Measurements from ENCODE around the gene BEND6.

Gene BEND6

GRCh38 chr6:56954403-56955170, at the start of gene BEND6:
Gene BEND6, plus strand, starts transcription at chr6:56955107. Its CDS starts 26,704 bp downstream, at chr6:56981811.
- peak; percentile 65 for DNase-seq (ENCODE audit: low read depth)
- H3K4me3 ChIP-seq (ENCODE audit: low read depth, low read length) = peak within 1 kb of the TSS; percentile 85

DNA sequence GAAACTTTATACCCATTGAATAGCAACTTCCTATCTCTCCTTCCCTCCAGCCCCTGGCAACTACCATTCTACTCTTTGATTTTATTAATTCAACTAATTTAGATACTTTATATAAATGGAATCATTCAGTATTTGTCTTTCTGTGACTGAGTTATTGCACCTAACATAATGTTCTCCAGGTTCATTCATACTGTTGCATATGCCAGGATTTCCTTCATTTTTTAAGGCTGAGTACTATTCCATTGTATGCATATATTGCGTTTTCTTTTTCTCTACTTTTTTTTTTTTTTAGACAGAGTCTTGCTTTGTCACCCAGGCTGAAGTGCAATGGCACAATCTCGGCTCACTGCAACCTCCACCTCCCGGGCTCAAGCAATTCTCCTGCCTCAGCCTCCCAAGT, 49.5 kb upstream of the BEND6 start:
- DNase-seq (ENCODE audit: low read depth) = no peak
- no peak overlapping the region for H3K4me3 ChIP-seq (ENCODE audit: low read depth, low read length)

DNA sequence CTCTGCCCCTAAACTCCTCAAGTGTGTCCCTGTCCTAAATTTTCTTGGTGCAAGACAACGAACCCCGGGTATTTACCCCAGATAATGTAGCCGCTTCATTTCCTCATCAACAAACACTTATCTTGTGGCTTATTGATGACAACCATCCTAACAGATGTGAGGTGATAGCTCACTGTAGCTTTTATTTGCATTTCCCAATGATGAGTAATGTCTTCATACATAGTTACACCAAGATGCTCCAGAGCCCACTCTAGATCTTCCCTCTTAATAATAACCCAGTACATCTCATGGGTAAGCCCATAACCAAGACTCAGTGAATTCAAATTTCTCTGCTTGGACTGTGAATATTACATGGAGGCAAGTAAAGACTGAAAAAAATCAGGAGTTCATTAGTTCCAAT, 48.2 kb upstream of the BEND6 start:
- peak; percentile 10 for DNase-seq (ENCODE audit: low read depth)
- no peak overlapping the region for H3K4me3 ChIP-seq (ENCODE audit: low read depth, low read length)

DNA sequence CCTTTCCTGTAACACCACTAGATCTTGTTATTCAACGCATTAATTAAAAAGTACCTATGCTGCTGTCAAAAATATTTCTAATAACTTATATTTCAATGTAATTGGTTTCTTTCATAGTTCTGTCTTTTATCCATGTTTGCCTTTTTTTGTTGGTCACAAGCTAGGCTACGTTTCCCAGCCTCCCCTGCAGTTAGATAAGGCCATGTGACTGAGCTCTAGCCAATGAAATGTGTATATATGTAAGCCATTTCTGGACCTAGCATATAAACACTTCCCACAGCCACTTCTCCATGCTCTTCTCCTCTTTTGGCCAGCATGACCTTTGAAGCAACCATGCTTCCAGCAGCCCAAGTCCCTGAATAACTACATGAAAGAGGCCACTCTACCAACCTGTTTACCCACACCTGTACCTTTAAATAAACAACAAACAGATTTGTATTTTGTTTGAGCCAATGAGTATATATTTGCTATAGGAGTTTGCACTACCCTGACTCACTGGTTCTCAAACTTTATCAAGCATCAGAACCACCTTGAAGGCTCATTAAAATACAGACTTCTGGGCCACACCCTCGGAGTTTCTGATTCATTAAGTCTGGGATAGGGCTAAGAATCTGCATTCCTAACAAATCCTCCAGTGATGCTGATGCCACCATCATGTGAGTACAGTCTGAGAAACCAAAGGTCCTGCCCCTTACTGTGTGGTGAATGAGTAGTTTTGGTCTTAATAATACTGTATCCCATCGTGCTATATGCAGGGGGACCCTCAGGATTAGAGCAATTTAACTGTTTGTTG, 45.6 kb upstream of the BEND6 start:
- no peak for DNase-seq (ENCODE audit: low read depth)
- H3K4me3 ChIP-seq (ENCODE audit: low read depth, low read length) = no peak overlapping the region

DNA sequence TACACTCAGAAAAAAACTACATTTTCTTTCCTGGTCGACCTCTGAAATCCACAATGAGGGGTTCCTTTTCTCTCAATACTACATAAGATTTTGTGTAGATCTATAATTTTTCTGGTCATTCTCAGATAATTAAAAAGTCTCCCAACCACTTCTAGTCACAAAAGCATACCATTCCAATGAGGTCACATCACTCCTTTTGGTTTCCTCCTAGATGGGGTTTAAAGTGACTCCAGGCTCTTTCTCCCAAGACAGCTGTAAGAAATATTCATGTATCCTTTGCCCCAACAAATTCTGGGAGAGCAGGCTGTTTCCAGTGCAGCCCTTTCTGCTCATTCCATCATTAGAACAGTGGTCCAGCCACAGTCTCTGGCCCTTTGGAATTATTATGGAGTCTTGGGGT, 43.1 kb upstream of the BEND6 start:
- DNase-seq (ENCODE audit: low read depth) = peak; percentile 34
- no peak overlapping the region for H3K4me3 ChIP-seq (ENCODE audit: low read depth, low read length)

DNA sequence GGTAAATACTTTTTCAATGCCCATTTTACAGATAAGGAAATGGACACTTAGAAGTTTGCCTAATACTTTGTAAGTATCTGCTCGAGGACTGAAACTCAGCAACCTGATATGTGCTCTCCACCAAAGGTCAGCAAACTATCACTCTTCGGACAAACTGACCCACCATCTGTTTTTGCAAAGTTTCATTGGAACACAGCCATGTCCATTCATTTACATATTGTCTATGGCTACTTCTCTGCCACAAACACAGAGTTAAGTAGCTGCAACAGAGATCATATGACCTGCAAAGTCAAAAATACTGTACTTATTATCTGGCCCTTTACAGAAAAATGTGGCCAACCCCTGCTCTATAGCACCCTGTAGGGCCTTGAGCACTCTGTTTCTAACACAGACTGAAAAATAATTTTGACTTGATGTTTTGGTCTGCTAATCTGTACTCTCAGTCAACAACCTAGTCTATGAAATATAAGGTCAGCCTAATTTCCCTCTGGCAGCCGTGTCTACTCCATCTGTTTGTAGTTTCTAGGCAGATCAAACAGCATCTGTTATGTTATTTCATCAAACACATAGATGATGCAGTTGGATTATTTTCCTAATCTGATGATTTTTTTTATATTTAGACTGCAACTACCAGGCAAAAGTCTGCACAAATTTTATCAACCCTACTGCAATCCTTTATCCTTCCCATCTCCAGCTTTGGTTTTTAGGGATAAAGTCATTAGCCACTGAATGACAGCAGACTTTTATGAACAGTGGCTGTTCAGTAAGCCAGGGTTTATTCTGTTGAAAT, 41.4 kb upstream of the BEND6 start:
- no peak for DNase-seq (ENCODE audit: low read depth)
- H3K4me3 ChIP-seq (ENCODE audit: low read depth, low read length) = no peak overlapping the region

- no peak overlapping the region for H3K4me3 ChIP-seq (ENCODE audit: low read depth, low read length)
- no peak for DNase-seq (ENCODE audit: low read depth)
Observed at GRCh38 chr6:56914798-56915658, 39.9 kb upstream of the BEND6 start.

- no peak overlapping the region for H3K4me3 ChIP-seq (ENCODE audit: low read depth, low read length)
- DNase-seq (ENCODE audit: low read depth) = no peak
Observed at GRCh38 chr6:56915832-56916231, 39.1 kb upstream of the BEND6 start.

DNA sequence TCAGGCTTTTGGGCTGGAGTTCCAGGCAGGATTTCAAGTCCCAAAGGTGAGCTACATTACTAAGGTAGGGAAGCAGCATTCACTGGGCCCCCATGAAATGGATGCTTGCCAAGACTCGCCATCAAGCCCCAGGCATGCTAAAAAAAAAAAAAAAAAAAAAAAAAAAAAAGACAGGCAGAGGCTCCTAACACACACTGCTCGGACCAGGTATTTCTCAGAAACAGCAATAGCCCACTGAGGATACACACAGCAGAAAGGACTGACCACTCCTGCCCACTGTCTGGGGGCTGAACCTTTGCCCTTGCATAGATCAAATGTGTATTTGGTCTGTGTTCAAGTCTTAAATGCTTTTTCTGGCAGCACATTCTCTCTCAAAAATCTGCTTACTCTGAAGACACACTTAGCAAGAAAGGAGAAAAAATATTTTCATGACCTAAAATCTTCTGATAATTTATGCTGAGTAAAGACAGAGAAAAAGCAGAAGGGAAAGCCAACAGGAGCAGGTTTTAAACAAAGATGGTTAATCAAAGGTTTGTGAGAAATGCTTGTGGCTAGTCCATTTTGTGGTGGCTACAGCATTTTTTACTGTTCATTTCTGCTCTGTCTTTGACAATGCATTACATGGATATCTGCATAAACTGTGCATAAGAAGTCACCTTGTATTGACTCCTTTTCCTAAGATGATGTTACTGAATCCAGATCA, 37.9 kb upstream of the BEND6 start:
- H3K4me3 ChIP-seq (ENCODE audit: low read depth, low read length) = no peak overlapping the region

DNA sequence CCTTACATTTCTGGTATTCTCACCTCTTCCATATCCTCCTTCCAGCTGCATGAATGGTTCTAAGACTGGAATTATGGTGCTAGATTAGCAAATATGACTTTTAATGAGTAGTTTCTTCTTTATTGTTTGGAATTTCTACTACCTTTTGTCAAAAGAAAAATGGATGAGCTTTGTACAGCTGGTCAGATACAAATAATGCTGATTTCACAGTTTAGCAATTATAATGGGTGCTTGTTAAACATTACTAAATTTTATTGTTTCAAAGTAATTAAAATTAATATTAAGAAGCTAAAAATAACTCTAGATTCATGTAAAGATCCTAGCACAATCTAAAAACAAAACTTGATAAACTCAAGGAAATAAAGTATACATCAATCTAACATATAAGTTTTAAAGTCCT, 32.3 kb upstream of the BEND6 start:
- H3K4me3 ChIP-seq (ENCODE audit: low read depth, low read length) = no peak overlapping the region
- DNase-seq (ENCODE audit: low read depth) = no peak

More for the DNA sequence above, 37.9 kb upstream of the BEND6 start:
- no peak for DNase-seq (ENCODE audit: low read depth)

DNA sequence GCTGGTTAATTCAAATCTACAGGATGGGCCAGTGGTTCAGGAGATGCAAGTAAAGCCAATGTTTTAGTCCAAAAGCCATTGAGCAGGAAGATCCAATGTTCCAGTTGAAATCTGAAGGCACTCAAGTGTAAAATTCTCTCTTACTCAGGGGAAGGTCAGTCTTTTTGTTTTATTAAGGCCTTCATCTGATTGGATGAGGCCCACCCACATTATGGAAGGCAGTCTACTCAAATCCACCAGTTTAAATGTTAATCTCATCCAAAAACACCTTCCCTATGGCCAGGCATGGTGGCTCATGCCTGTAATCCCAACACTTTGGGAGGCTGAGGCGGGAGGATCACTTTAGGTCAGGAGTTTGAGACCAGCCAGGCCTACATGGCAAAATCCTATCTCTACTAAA, 31.3 kb upstream of the BEND6 start:
- no peak overlapping the region for H3K4me3 ChIP-seq (ENCODE audit: low read depth, low read length)
- DNase-seq (ENCODE audit: low read depth) = no peak

DNA sequence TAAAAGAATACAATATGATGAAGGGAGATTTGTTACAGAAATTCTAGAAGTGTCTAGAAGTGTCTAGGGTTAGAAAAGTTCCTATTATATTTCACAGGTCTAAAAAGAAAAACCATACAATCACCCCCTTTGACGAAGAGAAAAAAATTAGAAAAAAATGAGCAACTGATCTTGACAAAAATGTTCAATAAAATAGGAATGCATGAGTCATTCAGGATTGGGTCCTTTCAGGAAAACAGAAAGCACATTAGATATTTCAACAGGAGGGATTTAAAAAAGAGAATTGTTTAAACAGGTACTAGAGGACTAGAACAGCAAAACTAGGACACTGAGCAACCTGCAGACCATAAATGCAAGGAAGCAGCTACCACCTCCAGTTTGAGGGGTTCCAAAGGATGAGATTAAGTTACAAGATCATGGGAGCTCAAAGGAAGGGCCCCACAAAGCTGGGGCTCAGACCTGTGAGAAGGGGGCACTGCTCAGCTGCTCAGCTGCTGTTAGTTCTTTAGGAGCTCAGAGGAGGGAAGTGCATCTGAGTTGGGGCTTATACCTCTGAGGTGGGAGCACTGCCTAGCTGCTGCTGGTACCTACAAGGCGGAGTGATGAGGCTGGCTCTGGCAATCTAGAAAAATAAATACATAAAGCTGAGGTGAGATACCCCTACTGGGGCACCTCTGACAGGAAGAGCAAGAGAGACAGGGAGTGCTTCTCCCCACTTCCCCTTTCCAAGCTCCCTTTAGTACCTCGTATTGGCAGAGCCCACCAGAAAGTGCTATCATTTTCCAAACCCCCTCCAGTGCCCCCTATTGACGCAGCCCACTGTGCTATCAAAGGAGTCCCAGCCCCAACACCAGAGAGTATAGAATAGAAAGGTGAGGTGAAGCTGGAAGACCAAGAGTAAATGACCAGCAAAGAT, 27.1 kb upstream of the BEND6 start:
- no peak for DNase-seq (ENCODE audit: low read depth)
- no peak overlapping the region for H3K4me3 ChIP-seq (ENCODE audit: low read depth, low read length)

DNA sequence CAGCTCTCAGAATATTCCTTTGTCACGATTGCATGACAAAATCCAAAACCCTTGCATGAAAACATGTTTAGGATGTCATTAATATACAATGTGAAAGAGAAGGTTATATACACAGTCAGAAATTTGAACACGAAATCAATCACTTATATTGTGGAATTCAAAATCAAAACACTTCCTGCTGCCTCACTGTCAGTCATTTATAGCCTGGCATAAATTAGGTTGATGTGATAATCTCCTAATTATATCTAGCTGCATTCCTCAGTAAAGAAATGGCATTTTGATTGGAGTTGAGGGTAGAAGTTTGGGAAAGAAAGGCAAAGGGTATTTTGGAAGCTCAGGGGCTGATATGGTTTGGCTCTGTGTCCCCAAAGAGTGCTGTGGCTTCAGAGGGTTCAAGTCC, 24.1 kb upstream of the BEND6 start:
- no peak for DNase-seq (ENCODE audit: low read depth)
- H3K4me3 ChIP-seq (ENCODE audit: low read depth, low read length) = no peak overlapping the region

- H3K4me3 ChIP-seq (ENCODE audit: low read depth, low read length) = no peak overlapping the region
- DNase-seq (ENCODE audit: low read depth) = no peak
Observed at GRCh38 chr6:56932910-56933477, 21.9 kb upstream of the BEND6 start.

DNA sequence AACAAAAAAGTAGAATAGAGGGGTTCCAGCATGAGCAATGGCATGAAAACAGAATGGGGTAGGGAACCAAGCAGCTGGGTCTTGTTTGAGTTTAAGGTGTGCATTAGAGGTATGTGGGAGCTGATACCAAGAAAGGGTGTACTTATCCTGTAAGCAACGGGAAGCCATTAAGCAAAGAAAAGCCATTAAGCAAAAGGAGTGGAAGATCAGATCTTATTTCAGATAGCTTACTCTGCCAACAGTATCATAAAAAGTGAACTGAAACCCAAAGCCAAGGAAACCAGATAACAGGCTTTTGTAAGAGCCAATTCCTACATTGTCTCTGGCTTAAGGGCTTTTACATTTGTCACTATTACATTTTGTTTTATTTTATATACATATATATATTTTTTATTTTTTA, 21.3 kb upstream of the BEND6 start:
- DNase-seq (ENCODE audit: low read depth) = no peak
- no peak overlapping the region for H3K4me3 ChIP-seq (ENCODE audit: low read depth, low read length)

- no peak overlapping the region for H3K4me3 ChIP-seq (ENCODE audit: low read depth, low read length)
- no peak for DNase-seq (ENCODE audit: low read depth)
Observed at GRCh38 chr6:56934876-56935275, 20.0 kb upstream of the BEND6 start.

DNA sequence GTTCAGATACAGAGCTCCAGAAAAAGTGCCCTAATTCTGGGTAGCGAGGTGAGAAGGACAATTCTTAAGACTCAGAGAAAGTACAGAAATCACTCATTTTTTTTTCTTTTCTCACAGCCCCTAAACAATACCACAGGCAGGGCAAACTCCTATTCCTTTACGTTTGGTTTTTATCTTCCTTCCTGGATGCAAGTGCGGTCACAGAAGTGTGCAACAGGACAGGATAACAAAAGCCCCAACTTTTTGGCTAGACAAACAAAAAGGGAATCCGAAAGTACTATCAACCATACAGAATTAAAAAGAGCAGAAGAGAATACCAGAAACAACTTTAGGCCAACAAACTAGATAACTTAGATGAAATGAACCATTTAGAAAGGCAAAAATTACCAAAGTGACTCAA, 18.4 kb upstream of the BEND6 start:
- no peak overlapping the region for H3K4me3 ChIP-seq (ENCODE audit: low read depth, low read length)
- no peak for DNase-seq (ENCODE audit: low read depth)
